ENCODE data around the gene ANKLE1.

Gene ANKLE1

GRCh38 chr19:17334414-17335409, 53.0 kb downstream of the ANKLE1 start, which contains the start of gene ANO8:
Gene ANO8 (minus strand): TSS chr19:17334855. CDS start chr19:17334670, 185 bp downstream.
- no peak for TF ChIP-seq SUZ12 (IDR thresholded peaks at IDR 0.05; ENCODE audit: extremely low read depth, insufficient read depth, insufficient read length)
- TF ChIP-seq ZNF274 (IDR thresholded peaks at IDR 0.05; ENCODE audit: low read depth, low read length), result no peak
- no peak for TF ChIP-seq YY1 (IDR thresholded peaks at IDR 0.05; ENCODE audit: insufficient read depth, insufficient read length)
- peaks cover 5% of the 10 kb centered on the region; the same call in 1 of the 2 replicates for H3K9me3 ChIP-seq (ENCODE audit: insufficient read depth, low read length)
- DNase-seq (ENCODE audit: low read depth, low spot score), result peak; percentile 98
- no peaks in the 10 kb centered on the region for H3K27me3 ChIP-seq (ENCODE audit: insufficient read depth, insufficient read length)
- peaks cover 44% of the 10 kb centered on the region for H3K36me3 ChIP-seq (ENCODE audit: insufficient read depth, insufficient read length, low read length)
- peak within 1 kb of the TSS; percentile 89 for H3K9ac ChIP-seq (ENCODE audit: insufficient read length, low read depth)
- peaks cover 17% of the 10 kb centered on the region for H3K4me1 ChIP-seq (ENCODE audit: insufficient read depth, insufficient read length)
- peak within 1 kb of the TSS; percentile 79 for H3K4me3 ChIP-seq (ENCODE audit: insufficient read length, low read depth)

DNA sequence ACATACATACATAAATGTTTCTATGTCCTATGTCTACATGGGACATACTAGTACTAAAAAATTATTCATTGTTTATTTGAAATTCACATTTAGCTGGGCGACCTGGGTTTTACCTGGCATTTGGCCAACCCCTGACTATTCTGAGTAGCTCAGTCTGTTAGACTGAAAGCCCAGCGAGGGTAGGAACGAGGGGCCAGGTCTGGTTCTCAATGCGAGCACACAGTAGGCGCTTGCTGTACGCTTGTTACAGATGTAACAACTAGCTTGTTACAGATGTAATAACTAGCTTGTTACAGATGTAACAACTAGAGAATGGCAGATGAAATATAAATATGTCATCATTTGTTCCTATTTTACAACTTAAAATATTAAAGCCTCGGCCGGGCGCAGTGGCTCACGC, 53.9 kb downstream of the ANKLE1 start:
- Histone ChIP-seq H3K4me1 (ENCODE audit: insufficient read depth, insufficient read length) (peaks cover 15% of the 10 kb centered on the region), H3K36me3 (ENCODE audit: insufficient read depth, insufficient read length, low read length) (peaks cover 36% of the 10 kb centered on the region), H3K4me3 (ENCODE audit: insufficient read length, low read depth) (no peak overlapping the region), H3K9me3 (ENCODE audit: insufficient read depth, low read length) (peaks cover 5% of the 10 kb centered on the region; the same call in 1 of the 2 replicates), H3K27me3 (ENCODE audit: insufficient read depth, insufficient read length) (no peaks in the 10 kb centered on the region), H3K9ac (ENCODE audit: insufficient read length, low read depth) (no peak overlapping the region)
- TF ChIP-seq YY1 (IDR thresholded peaks at IDR 0.05; ENCODE audit: insufficient read depth, insufficient read length) (no peak), SUZ12 (IDR thresholded peaks at IDR 0.05; ENCODE audit: extremely low read depth, insufficient read depth, insufficient read length) (no peak), ZNF274 (IDR thresholded peaks at IDR 0.05; ENCODE audit: low read depth, low read length) (no peak)
- no peak for DNase-seq (ENCODE audit: low read depth, low spot score)

All from NT2/D1 (cell line).